PC-3 (cell line): ENCODE measurements around the gene RHBDD1.

ENCODE experiments used
- EZH2 ChIP-seq: fragments of 300-600 bp; sonication (generic); IDR thresholded peaks from one replicate; pipeline ENCODE4 v1.6.1; 2017; ENCODE audit warnings: antibody characterized with exemption, mild to moderate bottlenecking, low read length; ENCODE audit not compliant: unreplicated experiment
- EZH2phosphoT487 ChIP-seq: fragments of 300-600 bp; sonication (generic); IDR thresholded peaks from 2 replicates; pipeline ENCODE4 v1.6.1; 2018; ENCODE audit warnings: mild to moderate bottlenecking, antibody characterized with exemption, low read length, borderline replicate concordance
- TF ChIP-seq, protein P1 (sequence below): fragments of 300-600 bp; sonication (generic); conservative IDR thresholded peaks from 2 replicates; pipeline ENCODE4 v1.5.1; 2017; ENCODE audit warnings: antibody characterized with exemption, low read depth, mild to moderate bottlenecking, low read length

GRCh38 chr2:226877491-226877890 is 41.6 kb downstream of the RHBDD1 start:
- TF ChIP-seq EZH2, result no peak
- TF ChIP-seq, protein P1, sequence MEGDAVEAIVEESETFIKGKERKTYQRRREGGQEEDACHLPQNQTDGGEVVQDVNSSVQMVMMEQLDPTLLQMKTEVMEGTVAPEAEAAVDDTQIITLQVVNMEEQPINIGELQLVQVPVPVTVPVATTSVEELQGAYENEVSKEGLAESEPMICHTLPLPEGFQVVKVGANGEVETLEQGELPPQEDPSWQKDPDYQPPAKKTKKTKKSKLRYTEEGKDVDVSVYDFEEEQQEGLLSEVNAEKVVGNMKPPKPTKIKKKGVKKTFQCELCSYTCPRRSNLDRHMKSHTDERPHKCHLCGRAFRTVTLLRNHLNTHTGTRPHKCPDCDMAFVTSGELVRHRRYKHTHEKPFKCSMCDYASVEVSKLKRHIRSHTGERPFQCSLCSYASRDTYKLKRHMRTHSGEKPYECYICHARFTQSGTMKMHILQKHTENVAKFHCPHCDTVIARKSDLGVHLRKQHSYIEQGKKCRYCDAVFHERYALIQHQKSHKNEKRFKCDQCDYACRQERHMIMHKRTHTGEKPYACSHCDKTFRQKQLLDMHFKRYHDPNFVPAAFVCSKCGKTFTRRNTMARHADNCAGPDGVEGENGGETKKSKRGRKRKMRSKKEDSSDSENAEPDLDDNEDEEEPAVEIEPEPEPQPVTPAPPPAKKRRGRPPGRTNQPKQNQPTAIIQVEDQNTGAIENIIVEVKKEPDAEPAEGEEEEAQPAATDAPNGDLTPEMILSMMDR, result no peak
- no peak for TF ChIP-seq EZH2phosphoT487
